HG02885 (cell line): ENCODE results near the gene SPON1.
"Not testable (repeated sequence)": the region's sequence is repeated elsewhere in the genome, so short reads cannot be mapped to it uniquely, and the experiment has no call there.

Source experiments
- ATAC-seq: cut with Tn5 transposase; IDR thresholded peaks from one replicate; pipeline ENCODE4 v1.9.1; 2021; ENCODE audit warnings: mild to moderate bottlenecking; ENCODE audit not compliant: unreplicated experiment, poor library complexity

The SPON1 gene

GRCh38 chr11:14075118-14076078 lies 112.9 kb downstream of the SPON1 start:
- no peak for ATAC-seq

- ATAC-seq: no peak
These were observed 116.5 kb downstream of the SPON1 start for GRCh38 chr11:14079011-14079410.

- ATAC-seq: no peak
These were observed 117.3 kb downstream of the SPON1 start for GRCh38 chr11:14079797-14080196.

GRCh38 chr11:14081581-14082231 lies 119.2 kb downstream of the SPON1 start:
- ATAC-seq: no peak

- ATAC-seq: no peak
These were observed 119.8 kb downstream of the SPON1 start for GRCh38 chr11:14082338-14082737.

GRCh38 chr11:14088861-14089260 lies 126.3 kb downstream of the SPON1 start:
- ATAC-seq: not testable (repeated sequence)

GRCh38 chr11:14089690-14090462 lies 127.4 kb downstream of the SPON1 start:
- ATAC-seq: no peak

- not testable (repeated sequence) for ATAC-seq
These were observed 128.1 kb downstream of the SPON1 start for GRCh38 chr11:14090631-14091030.

- no peak for ATAC-seq
These were observed 130.5 kb downstream of the SPON1 start for GRCh38 chr11:14093065-14093464.

GRCh38 chr11:14094481-14095037 lies 132.0 kb downstream of the SPON1 start:
- ATAC-seq: no peak

GRCh38 chr11:14095882-14096281 lies 133.4 kb downstream of the SPON1 start:
- ATAC-seq: no peak

GRCh38 chr11:14096606-14097005 lies 134.1 kb downstream of the SPON1 start:
- no peak for ATAC-seq

GRCh38 chr11:14101388-14101787 lies 138.9 kb downstream of the SPON1 start:
- no peak for ATAC-seq

- no peak for ATAC-seq
These were observed 140.2 kb downstream of the SPON1 start for GRCh38 chr11:14102766-14103165.

GRCh38 chr11:14105446-14105845 lies 142.9 kb downstream of the SPON1 start:
- ATAC-seq: no peak

- ATAC-seq: no peak
These were observed 144.0 kb downstream of the SPON1 start for GRCh38 chr11:14106303-14107049.

- no peak for ATAC-seq
These were observed 144.5 kb downstream of the SPON1 start for GRCh38 chr11:14107050-14107430.

GRCh38 chr11:14109742-14110141 lies 147.2 kb downstream of the SPON1 start:
- no peak for ATAC-seq

GRCh38 chr11:14110629-14111028 lies 148.1 kb downstream of the SPON1 start:
- no peak for ATAC-seq

GRCh38 chr11:14111496-14111895 lies 149.0 kb downstream of the SPON1 start:
- ATAC-seq: no peak
